Measurements from ENCODE around the gene CACNA1A.
"Not testable (repeated sequence)": the region's sequence is repeated elsewhere in the genome, so short reads cannot be mapped to it uniquely, and the experiment has no call there.

GRCh38 chr19:13186688-13187087 lies 319.6 kb downstream of the CACNA1A start:
- TF ChIP-seq SP1 (IDR thresholded peaks at IDR 0.05); FOXA1 (IDR thresholded peaks at IDR 0.05); ARNT (IDR thresholded peaks at IDR 0.05); L3MBTL2 (conservative IDR thresholded peaks at IDR 0.05): not testable (repeated sequence)
